ENCODE results near the gene TBCB.
"Not testable (repeated sequence)": the region's sequence is repeated elsewhere in the genome, so short reads cannot be mapped to it uniquely, and the experiment has no call there.

Gene TBCB

GRCh38 chr19:36134867-36135266 is 19.6 kb downstream of the TBCB start:
- in situ Hi-C loops (cut with HindIII; ENCODE audit: low sequenced_read_pairs), result not testable (repeated sequence)

- in situ Hi-C loops (cut with HindIII; ENCODE audit: low sequenced_read_pairs), result no loop called here
Observed at GRCh38 chr19:36136964-36137686, 21.9 kb downstream of the TBCB start.

GRCh38 chr19:36139120-36139472 is 23.8 kb downstream of the TBCB start:
- in situ Hi-C loops (cut with HindIII; ENCODE audit: low sequenced_read_pairs), result no loop called here

- in situ Hi-C loops (cut with HindIII; ENCODE audit: low sequenced_read_pairs), result no loop called here
Observed at GRCh38 chr19:36139473-36140303, 24.4 kb downstream of the TBCB start, which contains the start of gene CAPNS1. TSS of gene CAPNS1 (plus strand) at chr19:36140066. CDS start at chr19:36141012, 946 bp downstream.

- in situ Hi-C loops (cut with HindIII; ENCODE audit: low sequenced_read_pairs), result no loop called here
Observed at GRCh38 chr19:36140304-36141038, 25.2 kb downstream of the TBCB start.

GRCh38 chr19:36141039-36141927 is 26.0 kb downstream of the TBCB start:
- in situ Hi-C loops (cut with HindIII; ENCODE audit: low sequenced_read_pairs), result no loop called here

GRCh38 chr19:36142046-36142445 is 26.8 kb downstream of the TBCB start:
- in situ Hi-C loops (cut with HindIII; ENCODE audit: low sequenced_read_pairs), result no loop called here

- in situ Hi-C loops (cut with HindIII; ENCODE audit: low sequenced_read_pairs), result no loop called here
Observed at GRCh38 chr19:36142496-36142895, 27.2 kb downstream of the TBCB start.

GRCh38 chr19:36144624-36145023 is 29.4 kb downstream of the TBCB start:
- in situ Hi-C loops (cut with HindIII; ENCODE audit: low sequenced_read_pairs), result no loop called here

GRCh38 chr19:36149673-36150406 is 34.6 kb downstream of the TBCB start:
- in situ Hi-C loops (cut with HindIII; ENCODE audit: low sequenced_read_pairs), result no loop called here

- in situ Hi-C loops (cut with HindIII; ENCODE audit: low sequenced_read_pairs), result no loop called here
Observed at GRCh38 chr19:36150586-36150985, 35.3 kb downstream of the TBCB start.

GRCh38 chr19:36151144-36152018 is 36.1 kb downstream of the TBCB start:
- in situ Hi-C loops (cut with HindIII; ENCODE audit: low sequenced_read_pairs), result no loop called here

- in situ Hi-C loops (cut with HindIII; ENCODE audit: low sequenced_read_pairs), result no loop called here
Observed at GRCh38 chr19:36152019-36152351, 36.7 kb downstream of the TBCB start.

- in situ Hi-C loops (cut with HindIII; ENCODE audit: low sequenced_read_pairs), result no loop called here
Observed at GRCh38 chr19:36152352-36153091, 37.3 kb downstream of the TBCB start, which contains the start of gene COX7A1. TSS of gene COX7A1 (minus strand) at chr19:36152447. CDS start at chr19:36152407, 40 bp downstream.

- in situ Hi-C loops (cut with HindIII; ENCODE audit: low sequenced_read_pairs), result no loop called here
Observed at GRCh38 chr19:36153126-36153525, 37.9 kb downstream of the TBCB start.

GRCh38 chr19:36160821-36161596 is 45.7 kb downstream of the TBCB start:
- in situ Hi-C loops (cut with HindIII; ENCODE audit: low sequenced_read_pairs), result no loop called here

- in situ Hi-C loops (cut with HindIII; ENCODE audit: low sequenced_read_pairs), result no loop called here
Observed at GRCh38 chr19:36163813-36164212, 48.5 kb downstream of the TBCB start.

Data from endothelial cell of hepatic sinusoid (primary cell).